ENCODE results near the gene SELENOW. TPM values are rescaled to one million over a fixed set of nuclear protein-coding genes. Genes with fewer than 3 reads are reported as not detected.

SELENOW gene
- total and polyA plus RNA-seq, 2 of the 4 experiments (the other 2 are of a cell fraction), result 61.3 to 217 TPM

DNA sequence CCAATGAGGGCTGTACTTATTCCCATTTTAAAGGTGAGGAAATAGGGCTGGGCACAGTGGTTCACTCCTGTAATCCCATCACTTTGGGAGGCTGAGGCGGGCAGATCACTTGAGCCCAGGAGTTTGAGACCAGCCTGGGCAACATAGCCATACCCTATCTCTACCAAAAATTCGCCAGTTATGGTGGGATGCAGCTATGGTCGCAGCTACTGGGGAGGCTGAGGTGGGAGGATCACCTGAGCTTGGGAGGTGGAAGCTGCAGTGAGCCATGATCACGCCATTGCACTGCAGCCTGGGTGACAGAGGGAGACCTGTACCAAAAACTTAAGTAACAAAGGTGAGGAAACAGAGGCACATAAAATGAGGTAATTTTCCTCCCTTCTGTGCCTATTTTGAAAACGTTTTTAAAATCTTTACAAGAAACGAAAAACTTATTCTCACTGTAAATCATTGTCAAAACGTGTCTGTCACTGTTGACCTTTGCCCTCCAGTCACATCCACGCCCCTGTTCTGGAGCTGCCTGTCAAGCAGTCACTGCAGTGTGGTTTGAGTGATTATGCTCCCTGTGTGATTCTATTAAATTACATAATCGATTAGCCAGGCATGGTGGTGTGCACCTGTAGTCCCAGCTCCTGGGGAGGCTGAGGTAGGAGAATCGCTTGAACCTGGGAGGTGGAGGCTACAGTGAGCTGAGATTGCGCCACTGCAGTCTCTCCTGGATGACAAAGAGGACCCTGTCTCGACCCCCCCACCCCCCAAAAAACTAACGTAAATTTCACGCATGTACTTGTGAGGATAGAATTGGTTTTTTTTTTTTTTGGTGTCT lies 20.7 kb upstream of the SELENOW start:
- Histone ChIP-seq H2BK5ac (ENCODE audit: low read depth, low read length, poor library complexity, severe bottlenecking) (no peak overlapping the region), H3K79me1 (ENCODE audit: low read depth in 1 of 2, low read length in 2 of 2) (no peaks in the 10 kb centered on the region; a peak in 1 of 4 replicates), H4K20me1 (ENCODE audit: insufficient read depth, low read length) (no peaks in the 10 kb centered on the region), H3K18ac (ENCODE audit: low read depth, low read length) (no peak overlapping the region), H3K23ac (ENCODE audit: low read depth, low read length) (no peak overlapping the region), H3K9me1 (ENCODE audit: insufficient read depth, low read length) (no peaks in the 10 kb centered on the region), H3K36me3 (ENCODE audit: control insufficient read depth, insufficient read depth, low read length) (peaks cover 58% of the 10 kb centered on the region), H4K5ac (ENCODE audit: low read depth, low read length) (no peak overlapping the region), H2AK9ac (replicated peaks; ENCODE audit: low read depth, low read length, poor library complexity) (no peak overlapping the region), H3K9ac (ENCODE audit: low read depth, low read length) (no peak overlapping the region), H2BK20ac (ENCODE audit: low read depth, low read length) (no peak overlapping the region), H3K4me2 (ENCODE audit: low read depth, low read length) (no peak overlapping the region), H2BK15ac (ENCODE audit: low read depth, low read length) (no peak overlapping the region), H3K9me3 (ENCODE audit: control insufficient read depth, insufficient read depth, low read length) (no peaks in the 10 kb centered on the region), H4K91ac (ENCODE audit: insufficient read depth, low read depth, low read length) (no peak overlapping the region), H3K4me3 (ENCODE audit: insufficient read depth, low read depth, low read length) (no peak overlapping the region), H2BK120ac (ENCODE audit: low read depth, low read length) (no peak overlapping the region), H3K56ac (ENCODE audit: extremely low read depth, insufficient read depth, low read length) (no peak overlapping the region), H3K4me1 (ENCODE audit: control insufficient read depth, insufficient read depth, low read length) (no peaks in the 10 kb centered on the region), H4K8ac (ENCODE audit: low read depth in 2 of 2, low read length in 2 of 2) (no peak overlapping the region), H3K27ac (ENCODE audit: insufficient read depth, low read length) (no peak overlapping the region), H3K14ac (replicated peaks; ENCODE audit: low read depth, low read length) (no peak overlapping the region), H3K27me3 (ENCODE audit: control insufficient read depth, insufficient read depth, low read length) (no peaks in the 10 kb centered on the region), H2AFZ (replicated peaks; ENCODE audit: low read length, poor library complexity) (no peak overlapping the region), H2AK5ac (ENCODE audit: low read depth, low read length) (no peak overlapping the region), H3K4ac (ENCODE audit: low read depth, low read length) (no peak overlapping the region)
- in situ Hi-C loops (cut with MboI; ENCODE audit: low sequenced_read_pairs), result no loop called here
- TF ChIP-seq NFE2L2 (IDR thresholded peaks at IDR 0.05; ENCODE audit: low read depth, low read length), result no peak
- DNase-seq, result no peak
- ChIA-PET POLR2A (ENCODE audit: unreplicated experiment) (no interaction called here), CTCF (no interaction called here)
- intact Hi-C loops (cut with micrococcal nuclease), result no loop called here
- ATAC-seq (ENCODE audit: low read depth), result no peak
- BruUV-seq (replicated peaks), result no TSS peak
- dilution Hi-C loops (cut with HindIII; ENCODE audit: low sequenced_read_pairs, unreplicated experiment), result no loop called here
- WGBS, 2 experiments (ENCODE audit: extremely low coverage in 2 of 2, insufficient read length in 1 of 2), result 80% methylated on average over 4 of the region's 14 CpGs; no CpG with 5 or more reads in 1 of the 2 experiments

All from IMR-90 (cell line).